GM12892 (cell line): ENCODE results near the gene KLHL40.

Source experiments
- POLR2A ChIP-seq: IDR thresholded peaks from 2 replicates; pipeline ENCODE4 v1.6.1; 2011; ENCODE audit warnings: low read depth, low read length, control low read depth
- POLR2AphosphoS5 ChIP-seq: IDR thresholded peaks from 2 replicates; pipeline ENCODE4 v1.6.1; 2011; ENCODE audit warnings: low read depth, low read length, control low read depth
- TAF1 ChIP-seq: IDR thresholded peaks from 2 replicates; pipeline ENCODE4 v1.6.1; 2011; ENCODE audit warnings: low read depth, mild to moderate bottlenecking, control low read depth, low read length, borderline replicate concordance

DNA sequence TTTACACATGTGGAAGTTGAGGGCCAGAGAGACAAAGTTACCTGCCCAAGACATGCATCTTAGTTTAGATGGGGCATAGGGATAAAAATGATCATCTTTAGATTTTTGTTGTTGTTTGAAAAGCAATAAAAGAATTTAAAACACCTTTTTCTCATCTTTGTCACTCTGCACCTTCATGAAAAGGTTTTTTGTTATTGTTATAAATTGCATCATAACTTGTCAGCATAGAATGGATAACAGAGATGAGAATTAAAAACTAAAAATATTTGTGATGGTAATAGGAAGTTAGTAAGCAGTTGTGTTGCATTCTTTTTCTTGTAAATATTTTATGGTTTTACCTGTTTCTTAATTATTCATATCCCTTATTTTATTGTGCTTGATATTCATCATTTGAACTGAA is 45.2 kb upstream of the KLHL40 start:
- no peak for TF ChIP-seq POLR2A
- no peak for TF ChIP-seq POLR2AphosphoS5
- no peak for TF ChIP-seq TAF1
